Measurements from ENCODE around the gene LCE2B.

- TF ChIP-seq, protein P1, sequence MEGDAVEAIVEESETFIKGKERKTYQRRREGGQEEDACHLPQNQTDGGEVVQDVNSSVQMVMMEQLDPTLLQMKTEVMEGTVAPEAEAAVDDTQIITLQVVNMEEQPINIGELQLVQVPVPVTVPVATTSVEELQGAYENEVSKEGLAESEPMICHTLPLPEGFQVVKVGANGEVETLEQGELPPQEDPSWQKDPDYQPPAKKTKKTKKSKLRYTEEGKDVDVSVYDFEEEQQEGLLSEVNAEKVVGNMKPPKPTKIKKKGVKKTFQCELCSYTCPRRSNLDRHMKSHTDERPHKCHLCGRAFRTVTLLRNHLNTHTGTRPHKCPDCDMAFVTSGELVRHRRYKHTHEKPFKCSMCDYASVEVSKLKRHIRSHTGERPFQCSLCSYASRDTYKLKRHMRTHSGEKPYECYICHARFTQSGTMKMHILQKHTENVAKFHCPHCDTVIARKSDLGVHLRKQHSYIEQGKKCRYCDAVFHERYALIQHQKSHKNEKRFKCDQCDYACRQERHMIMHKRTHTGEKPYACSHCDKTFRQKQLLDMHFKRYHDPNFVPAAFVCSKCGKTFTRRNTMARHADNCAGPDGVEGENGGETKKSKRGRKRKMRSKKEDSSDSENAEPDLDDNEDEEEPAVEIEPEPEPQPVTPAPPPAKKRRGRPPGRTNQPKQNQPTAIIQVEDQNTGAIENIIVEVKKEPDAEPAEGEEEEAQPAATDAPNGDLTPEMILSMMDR (IDR thresholded peaks at IDR 0.05) = no peak
- no peak for TF ChIP-seq POLR2A (IDR thresholded peaks at IDR 0.05)
Measured at GRCh38 chr1:152699746-152700145, 13.8 kb downstream of the LCE2B start.

All from thyroid gland (tissue), 4 donors.